NCI-H1436 treated with DMSO at 0.1 percent for 48 hours (cell line): ENCODE data around the gene NCR3LG1.

Source experiments
- DNase-seq: peaks from one replicate; lab custom pipeline; 2025; lab: John Stamatoyannopoulos, UW

NCR3LG1 gene

GRCh38 chr11:17394743-17395390 is 43.3 kb downstream of the NCR3LG1 start:
- DNase-seq, result no peak

GRCh38 chr11:17395554-17395961 is 44.0 kb downstream of the NCR3LG1 start:
- no peak for DNase-seq

GRCh38 chr11:17395978-17396377 is 44.4 kb downstream of the NCR3LG1 start:
- DNase-seq, result no peak

GRCh38 chr11:17396598-17397310 is 45.2 kb downstream of the NCR3LG1 start:
- no peak for DNase-seq

GRCh38 chr11:17397311-17398002 is 45.9 kb downstream of the NCR3LG1 start:
- no peak for DNase-seq

- no peak for DNase-seq
Observed at GRCh38 chr11:17399236-17399635, 47.6 kb downstream of the NCR3LG1 start.

- no peak for DNase-seq
Observed at GRCh38 chr11:17400048-17400775, 48.6 kb downstream of the NCR3LG1 start.

- no peak for DNase-seq
Observed at GRCh38 chr11:17401316-17401715, 49.7 kb downstream of the NCR3LG1 start.

- no peak for DNase-seq
Observed at GRCh38 chr11:17401841-17402240, 50.2 kb downstream of the NCR3LG1 start.

GRCh38 chr11:17402486-17402885 is 50.9 kb downstream of the NCR3LG1 start:
- no peak for DNase-seq

GRCh38 chr11:17403980-17404759 is 52.6 kb downstream of the NCR3LG1 start:
- no peak for DNase-seq

GRCh38 chr11:17405232-17406005 is 53.8 kb downstream of the NCR3LG1 start:
- peak; percentile 45 for DNase-seq

GRCh38 chr11:17406082-17406817 is 54.6 kb downstream of the NCR3LG1 start:
- DNase-seq, result no peak

GRCh38 chr11:17406818-17407149 is 55.2 kb downstream of the NCR3LG1 start:
- DNase-seq, result no peak

GRCh38 chr11:17407575-17407974 is 56.0 kb downstream of the NCR3LG1 start:
- DNase-seq, result no peak

- DNase-seq, result no peak
Observed at GRCh38 chr11:17408026-17408425, 56.4 kb downstream of the NCR3LG1 start.

GRCh38 chr11:17408641-17409040 is 57.0 kb downstream of the NCR3LG1 start:
- DNase-seq, result no peak

GRCh38 chr11:17410606-17411379 is 59.2 kb downstream of the NCR3LG1 start:
- DNase-seq, result no peak

GRCh38 chr11:17411418-17411817 is 59.8 kb downstream of the NCR3LG1 start:
- DNase-seq, result no peak
